ENCODE results near the gene NPDC1. TPM values are rescaled to one million over a fixed set of nuclear protein-coding genes. Genes with fewer than 3 reads are reported as not detected.

Gene NPDC1, protein sequence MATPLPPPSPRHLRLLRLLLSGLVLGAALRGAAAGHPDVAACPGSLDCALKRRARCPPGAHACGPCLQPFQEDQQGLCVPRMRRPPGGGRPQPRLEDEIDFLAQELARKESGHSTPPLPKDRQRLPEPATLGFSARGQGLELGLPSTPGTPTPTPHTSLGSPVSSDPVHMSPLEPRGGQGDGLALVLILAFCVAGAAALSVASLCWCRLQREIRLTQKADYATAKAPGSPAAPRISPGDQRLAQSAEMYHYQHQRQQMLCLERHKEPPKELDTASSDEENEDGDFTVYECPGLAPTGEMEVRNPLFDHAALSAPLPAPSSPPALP
- total RNA-seq: 51.2 TPM

DNA sequence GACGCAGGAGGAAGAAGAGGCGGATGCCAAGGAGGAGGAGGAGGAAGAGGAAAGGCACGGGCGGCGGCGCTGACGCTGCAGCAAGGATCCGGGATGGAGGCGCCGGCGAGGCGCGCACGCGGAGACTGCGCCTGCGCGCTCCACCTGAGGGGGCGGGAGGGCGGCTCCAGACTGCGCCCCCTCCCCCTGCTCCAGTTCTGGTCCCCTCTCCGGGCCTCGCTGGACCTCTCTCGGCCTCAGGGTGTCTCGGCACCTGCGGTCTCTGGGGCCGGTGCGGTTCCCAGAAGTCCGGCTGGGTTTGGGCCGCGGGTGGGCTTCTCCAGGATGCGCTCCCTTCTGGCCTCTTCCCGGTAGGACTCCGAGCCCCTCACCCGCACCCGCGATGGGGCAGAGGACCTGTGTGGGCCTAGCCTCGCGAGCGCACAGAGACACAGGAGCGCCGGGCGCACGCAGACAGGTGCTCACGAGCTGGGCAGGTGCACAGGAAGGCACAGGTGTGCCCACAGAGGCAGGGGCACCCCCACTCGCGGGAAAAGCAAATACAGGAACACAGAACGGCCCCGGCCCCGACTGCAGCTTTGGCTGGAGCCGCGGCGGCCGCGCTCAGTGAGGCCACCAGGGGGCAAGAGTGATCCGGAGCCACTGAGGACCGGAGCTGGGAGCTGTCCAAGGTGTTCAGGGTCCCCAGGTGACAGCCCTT lies at the start of gene NPDC1:
Gene NPDC1 (minus strand): TSS at position 90 of the 700 bp plus-strand sequence. CDS start 188 bp downstream, outside the sequence.
- DNase-seq (ENCODE audit: low read depth in 2 of 3, low spot score in 2 of 3): peak; percentile 57 to 82 (median 78)

DNA sequence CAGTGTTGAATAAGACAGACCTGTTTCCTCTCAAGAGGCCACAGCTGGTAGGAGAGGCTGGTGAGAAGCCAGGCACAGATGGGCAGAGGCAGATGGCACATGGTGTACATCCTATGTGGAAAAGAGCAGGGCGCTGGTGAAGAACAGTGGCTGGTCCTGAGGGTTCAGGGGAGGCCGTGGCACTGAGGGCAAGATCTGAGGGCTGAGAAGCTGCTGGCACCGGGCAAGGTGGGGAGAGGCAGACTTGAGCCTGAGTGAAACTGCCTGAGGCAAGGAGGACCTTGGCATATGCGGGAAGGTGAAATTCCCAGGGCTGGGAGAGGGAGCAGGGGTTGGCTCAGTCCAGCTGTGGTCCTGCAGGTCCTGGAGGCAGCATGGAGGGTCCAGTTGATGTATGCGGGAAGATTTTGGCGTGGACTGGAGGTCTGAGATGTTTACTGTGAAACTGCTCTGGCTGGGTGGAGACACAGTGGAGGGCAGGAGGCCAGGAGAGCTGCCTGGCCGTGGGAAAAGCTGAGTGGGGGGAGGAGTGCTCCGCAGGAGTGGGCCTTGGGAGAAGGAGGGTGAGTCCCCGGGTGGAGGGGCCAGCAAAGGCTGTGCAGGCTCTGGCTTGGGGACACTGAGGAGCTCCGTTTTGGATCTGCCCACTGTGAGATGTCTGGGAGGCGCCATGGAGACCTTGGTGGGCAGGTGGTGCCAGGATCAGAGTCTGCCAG lies 43.4 kb upstream of the NPDC1 start:
- no peak for DNase-seq (ENCODE audit: low read depth in 2 of 3, low spot score in 2 of 3)

- DNase-seq (ENCODE audit: low read depth in 2 of 3, low spot score in 2 of 3): no peak
Observed at GRCh38 chr9:137088121-137088520, 42.1 kb upstream of the NPDC1 start.

DNA sequence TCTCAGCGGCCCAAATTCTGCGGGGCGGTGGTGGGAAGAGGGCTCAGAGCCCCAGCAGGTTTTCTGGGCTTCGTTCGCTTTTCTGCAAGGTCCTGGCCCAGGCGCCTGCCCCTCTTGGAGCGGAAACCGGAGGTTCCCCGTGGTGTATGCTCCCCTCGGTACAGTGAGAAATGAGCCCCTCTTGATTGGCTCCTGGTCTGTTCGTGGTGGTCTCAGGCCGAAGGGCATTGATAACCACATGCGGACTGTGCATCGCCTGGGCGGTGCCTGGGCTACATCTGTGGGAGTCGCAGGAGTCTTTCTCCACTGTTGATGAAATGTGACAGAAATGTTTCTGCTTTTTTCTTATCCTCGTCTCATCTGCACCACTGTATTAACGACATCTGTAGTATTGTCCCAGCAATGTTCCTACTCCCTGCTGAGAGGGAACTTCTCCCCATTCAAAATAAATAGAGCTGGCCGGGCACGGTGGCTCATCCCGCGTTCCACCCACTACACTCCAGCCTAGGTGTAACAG lies 41.5 kb upstream of the NPDC1 start:
- DNase-seq (ENCODE audit: low read depth in 2 of 3, low spot score in 2 of 3): peak in 1 of 3 donors; percentile 21

- peak; percentile 98 to 100 (median 99) for DNase-seq (ENCODE audit: low read depth in 2 of 3, low spot score in 2 of 3)
Observed at GRCh38 chr9:137086531-137087408, 40.8 kb upstream of the NPDC1 start, which contains the start of gene MAN1B1. Gene MAN1B1 (plus strand): TSS chr9:137086985. CDS start chr9:137087000, 15 bp downstream.

- no peak for DNase-seq (ENCODE audit: low read depth in 2 of 3, low spot score in 2 of 3)
Observed at GRCh38 chr9:137085920-137086530, 40.0 kb upstream of the NPDC1 start.

GRCh38 chr9:137084526-137084925 lies 38.5 kb upstream of the NPDC1 start:
- DNase-seq (ENCODE audit: low read depth in 2 of 3, low spot score in 2 of 3): no peak

- DNase-seq (ENCODE audit: low read depth in 2 of 3, low spot score in 2 of 3): no peak
Observed at GRCh38 chr9:137083394-137084004, 37.5 kb upstream of the NPDC1 start.

DNA sequence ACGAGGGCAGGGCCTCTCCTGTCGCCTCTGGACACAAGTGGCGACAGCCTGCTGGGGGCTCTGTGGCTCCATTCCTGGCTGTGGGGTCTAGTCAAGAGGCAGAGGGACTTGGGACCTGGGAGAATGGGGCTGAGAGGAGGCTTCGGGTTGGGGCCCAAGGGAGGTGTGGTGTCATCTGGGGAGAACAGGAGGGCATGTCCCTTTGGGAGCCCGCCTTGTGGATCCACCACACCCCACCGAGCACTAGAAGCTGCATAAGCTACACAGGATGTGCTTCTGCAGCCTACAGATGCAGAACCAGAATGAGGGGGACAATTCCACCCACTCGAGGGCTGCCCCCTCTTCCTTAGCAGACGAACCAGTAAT lies 36.9 kb upstream of the NPDC1 start:
- DNase-seq (ENCODE audit: low read depth in 2 of 3, low spot score in 2 of 3): no peak

GRCh38 chr9:137082222-137082924 lies 36.4 kb upstream of the NPDC1 start:
- DNase-seq (ENCODE audit: low read depth in 2 of 3, low spot score in 2 of 3): no peak

- no peak for DNase-seq (ENCODE audit: low read depth in 2 of 3, low spot score in 2 of 3)
Observed at GRCh38 chr9:137080260-137081122, 34.5 kb upstream of the NPDC1 start.

DNA sequence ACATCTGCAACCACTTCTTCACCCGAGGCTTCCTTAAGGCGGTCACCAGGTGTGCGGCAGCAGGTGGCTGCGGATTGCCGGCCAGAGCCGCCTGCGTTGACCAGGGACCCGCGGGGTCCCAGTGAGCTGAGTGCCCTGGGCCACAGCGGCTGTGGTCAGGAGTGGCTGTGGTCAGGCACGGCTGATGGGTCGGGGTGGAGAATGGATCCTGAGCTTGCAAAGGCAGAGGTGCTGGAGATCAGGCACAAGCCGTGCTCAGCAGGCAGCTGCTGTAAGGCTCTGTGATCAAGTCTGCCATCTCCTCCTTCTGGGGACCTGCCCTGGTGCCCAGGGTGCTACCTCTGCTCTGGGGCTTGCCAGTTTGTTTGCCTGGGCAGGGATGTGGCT lies 33.4 kb upstream of the NPDC1 start:
- no peak for DNase-seq (ENCODE audit: low read depth in 2 of 3, low spot score in 2 of 3)

DNA sequence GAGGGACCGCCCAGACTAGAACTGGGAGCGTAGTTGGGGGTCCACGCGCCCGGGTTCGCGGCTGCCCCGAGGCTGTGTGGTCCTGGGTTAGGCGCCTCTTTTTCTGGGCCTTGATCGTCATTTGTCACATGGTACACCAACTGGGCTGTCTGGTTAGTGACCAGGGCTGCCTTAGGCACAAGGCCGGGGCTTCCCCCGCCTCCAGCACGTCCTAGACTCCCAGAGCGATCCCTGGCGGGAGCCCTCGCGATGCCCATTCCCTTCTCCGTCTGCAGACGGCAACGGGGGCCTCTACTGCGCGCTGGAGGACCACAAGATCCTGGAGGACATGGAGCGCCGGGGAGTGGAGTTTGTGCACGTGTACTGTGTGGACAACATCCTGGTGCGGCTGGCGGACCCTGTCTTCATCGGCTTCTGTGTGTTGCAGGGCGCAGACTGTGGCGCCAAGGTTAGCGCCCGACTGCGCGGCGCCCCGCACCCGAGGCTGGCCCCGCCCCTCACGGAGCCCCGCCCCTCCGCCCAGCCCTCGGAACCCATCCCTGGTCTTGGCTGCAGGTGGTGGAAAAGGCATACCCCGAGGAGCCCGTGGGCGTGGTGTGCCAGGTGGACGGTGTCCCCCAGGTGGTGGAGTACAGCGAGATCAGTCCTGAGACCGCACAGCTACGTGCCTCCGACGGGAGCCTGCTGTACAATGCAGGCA lies 32.9 kb upstream of the NPDC1 start:
- DNase-seq (ENCODE audit: low read depth in 2 of 3, low spot score in 2 of 3): no peak

DNA sequence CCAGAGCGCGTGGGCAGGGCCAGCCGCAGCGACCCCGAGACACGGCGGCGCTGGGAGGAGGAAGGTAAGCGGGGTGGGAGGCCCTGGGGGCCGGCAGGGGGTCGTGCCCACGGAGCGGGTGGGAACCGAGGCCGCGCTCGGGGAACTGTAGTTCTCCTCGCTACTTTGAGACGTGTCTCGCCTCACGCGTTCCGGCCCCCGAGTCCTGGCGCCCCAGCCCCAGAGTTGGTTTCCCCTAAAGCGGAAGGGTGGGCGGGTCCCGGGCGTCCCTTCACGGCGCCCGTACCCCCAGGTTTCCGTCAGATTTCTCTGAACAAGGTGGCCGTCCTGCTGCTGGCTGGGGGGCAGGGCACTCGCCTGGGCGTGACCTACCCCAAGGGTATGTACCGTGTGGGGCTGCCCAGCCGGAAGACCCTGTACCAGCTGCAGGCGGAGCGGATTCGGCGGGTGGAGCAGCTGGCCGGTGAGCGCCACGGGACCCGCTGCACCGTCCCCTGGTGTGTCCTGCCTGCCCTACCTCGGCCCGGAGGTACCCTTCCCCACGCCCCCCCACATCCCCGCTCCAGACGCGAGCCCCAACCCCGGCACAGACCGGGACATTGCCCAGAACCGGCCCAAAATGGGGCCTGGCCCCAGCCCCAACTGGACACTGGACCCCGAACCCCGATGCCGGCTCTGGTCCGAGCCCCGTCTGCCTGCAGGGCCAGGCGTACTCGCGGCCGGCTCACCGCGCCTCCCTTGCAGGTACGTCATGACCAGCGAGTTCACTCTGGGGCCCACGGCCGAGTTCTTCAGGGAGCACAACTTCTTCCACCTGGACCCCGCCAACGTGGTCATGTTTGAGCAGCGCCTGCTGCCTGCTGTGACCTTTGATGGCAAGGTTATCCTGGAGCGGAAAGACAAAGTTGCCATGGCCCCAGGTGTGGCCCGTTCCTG lies 32.0 kb upstream of the NPDC1 start:
- DNase-seq (ENCODE audit: low read depth in 2 of 3, low spot score in 2 of 3): peak in 1 of 3 donors; percentile 46

DNA sequence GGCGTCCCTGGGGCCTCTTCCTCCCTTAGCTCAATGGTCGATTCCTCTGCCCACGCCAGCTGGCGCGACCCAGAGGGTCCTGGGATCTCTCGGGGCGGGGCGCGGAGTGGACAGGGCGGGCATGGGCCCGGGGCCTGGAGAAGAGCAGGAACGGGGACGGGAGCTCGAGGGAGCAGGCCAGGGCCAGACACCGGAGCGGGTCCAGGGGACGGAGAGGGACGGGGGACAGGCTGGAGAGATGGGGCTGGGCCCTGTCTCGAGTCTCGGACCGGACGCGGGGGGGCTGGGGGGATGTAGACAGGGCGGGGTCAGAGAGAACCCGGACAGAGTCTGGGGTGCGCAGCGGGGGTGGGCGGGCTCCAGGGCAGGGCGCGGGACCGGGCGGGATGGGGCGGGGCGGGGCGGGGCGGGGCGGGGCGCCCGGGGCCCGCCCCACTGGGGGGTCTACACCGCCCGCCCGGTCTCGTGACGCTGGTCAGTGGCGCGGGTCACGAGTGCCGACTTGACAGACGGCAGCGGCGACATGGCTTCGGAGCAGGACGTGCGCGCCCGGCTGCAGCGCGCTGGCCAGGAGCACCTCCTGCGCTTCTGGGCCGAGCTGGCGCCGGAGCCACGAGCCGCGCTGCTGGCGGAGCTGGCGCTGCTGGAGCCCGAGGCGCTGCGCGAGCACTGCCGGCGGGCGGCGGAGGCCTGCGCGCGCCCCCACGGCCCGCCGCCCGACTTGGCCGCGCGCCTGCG lies 31.2 kb upstream of the NPDC1 start, which contains the start of gene UAP1L1:
Gene UAP1L1 (plus strand): TSS at position 508 of the 738 bp plus-strand sequence. CDS start 16 bp downstream, at position 524.
- DNase-seq (ENCODE audit: low read depth in 2 of 3, low spot score in 2 of 3): peak in 1 of 3 donors; percentile 62
